Endothelial cell of umbilical vein (primary cell): ENCODE data around the gene LPA. TPM values are rescaled to one million over a fixed set of nuclear protein-coding genes. Genes with fewer than 3 reads are reported as not detected.

Experiments used
- BruUV-seq: library from RNA; stranded (reverse); fragments of 400-500 nt; replicated peaks from 2 replicates; lab custom pipeline; 2021; lab: Mats Ljungman, UMichigan
- CTCF ChIA-PET: fragments of 300-600, 350-600 bp; sonication (Branson Sonifier 250); formaldehyde crosslinking; loops from one replicate; lab custom pipeline; 2021; ENCODE audit warnings: antibody characterized with exemption, inconsistent platforms; lab: Charles Lee
- POLR2A ChIA-PET: fragments of 300-600, 350-600 bp; sonication (Branson Sonifier 250); formaldehyde crosslinking; loops from one replicate; lab custom pipeline; 2021; ENCODE audit warnings: antibody characterized with exemption, inconsistent platforms; lab: Charles Lee
- DNase-seq: peaks from one replicate; pipeline ENCODE4 v3.0.0-alpha.2; 2011; ENCODE audit warnings: low read depth, low spot score
- FAIRE-seq: peaks from 2 replicates; lab custom pipeline; 2011; peaks lifted over from hg19 to GRCh38; lab: Jason Lieb, UNC
- H2AFZ ChIP-seq: 2 replicates; pipeline ENCODE4 v1.6.0; 2012; ENCODE audit warnings: low read depth, low read length, control low read depth, inconsistent platforms
- H3K27ac ChIP-seq: 2 replicates; pipeline ENCODE4 v1.5.1; 2011; ENCODE audit warnings: low read depth, mild to moderate bottlenecking, control low read depth, low read length, moderate library complexity; ENCODE audit not compliant: insufficient read depth
- H3K27me3 ChIP-seq, 2 experiments: 2 replicates each; pipeline versions ENCODE4 v1.6.0 to v1.6.1; 2011; ENCODE audit warnings: low read length in 2 of 2, mixed read lengths in 1 of 2; ENCODE audit not compliant: control insufficient read depth in 2 of 2, insufficient read depth in 2 of 2
- H3K36me3 ChIP-seq, 2 experiments: 2 replicates in 1 of 2; 3 replicates in 1 of 2; pipeline ENCODE4 v1.5.1; 2011; ENCODE audit warnings: low read length in 2 of 2, mild to moderate bottlenecking in 1 of 2, moderate library complexity in 1 of 2; ENCODE audit not compliant: control insufficient read depth in 2 of 2, insufficient read depth in 2 of 2; ENCODE audit errors: extremely low read depth in 1 of 2
- H3K4me1 ChIP-seq: 3 replicates; pipeline ENCODE4 v1.5.1; 2011; ENCODE audit warnings: mild to moderate bottlenecking, low read length; ENCODE audit not compliant: control insufficient read depth, insufficient read depth; ENCODE audit errors: extremely low read depth
- H3K4me2 ChIP-seq: 2 replicates; pipeline ENCODE4 v1.6.1; 2011; ENCODE audit warnings: low read length, control low read depth, mixed read lengths; ENCODE audit not compliant: insufficient read depth
- H3K4me3 ChIP-seq, 3 experiments: fragments of 200-600 bp in 1 of 3; sonication (generic), shearing (Covaris generic) in 1 of 3; replicated peaks in 1 of 3; 2 replicates each; pipeline ENCODE4 v1.5.1; 2011 to 2016; ENCODE audit warnings: control low read depth in 3 of 3, low read length in 3 of 3, mild to moderate bottlenecking in 2 of 3, inconsistent platforms in 1 of 3, low read depth in 1 of 3, moderate library complexity in 1 of 3; ENCODE audit not compliant: insufficient read depth in 1 of 3
- H3K79me2 ChIP-seq: 2 replicates; pipeline ENCODE4 v1.6.0; 2012; ENCODE audit warnings: low read length, inconsistent platforms; ENCODE audit not compliant: control insufficient read depth, insufficient read depth
- H3K9ac ChIP-seq: replicated peaks from 2 replicates; pipeline ENCODE3; 2011; ENCODE audit warnings: low read length, control low read depth; ENCODE audit not compliant: insufficient read depth; ENCODE audit errors: extremely low read depth
- H3K9me1 ChIP-seq: replicated peaks from 3 replicates; pipeline ENCODE4 v1.6.0; 2011; ENCODE audit warnings: mild to moderate bottlenecking, low read length; ENCODE audit not compliant: control insufficient read depth, insufficient read depth; ENCODE audit errors: extremely low read depth
- H3K9me3 ChIP-seq: replicated peaks from 2 replicates; pipeline ENCODE4 v1.5.1; 2012; ENCODE audit warnings: low read length, inconsistent platforms; ENCODE audit not compliant: control insufficient read depth, insufficient read depth
- H4K20me1 ChIP-seq: replicated peaks from 2 replicates; pipeline ENCODE3; 2011; ENCODE audit warnings: mild to moderate bottlenecking, low read length; ENCODE audit not compliant: control insufficient read depth, insufficient read depth; ENCODE audit errors: extremely low read depth
- EZH2 ChIP-seq: IDR thresholded peaks from 2 replicates; pipeline ENCODE4 v1.6.1; 2012; ENCODE audit warnings: borderline replicate concordance, low read depth, mild to moderate bottlenecking, moderate library complexity, low read length, inconsistent platforms; ENCODE audit not compliant: severe bottlenecking
- GATA2 ChIP-seq: IDR thresholded peaks from 2 replicates; pipeline ENCODE4 v1.7.0; 2011; ENCODE audit warnings: low read depth, mild to moderate bottlenecking, moderate library complexity, mixed read lengths, low read length; ENCODE audit not compliant: insufficient read length, insufficient read depth
- JUN ChIP-seq: IDR thresholded peaks from 2 replicates; pipeline ENCODE4 v1.6.1; 2011; ENCODE audit warnings: borderline replicate concordance, low read depth; ENCODE audit not compliant: insufficient read length, insufficient read depth
- MYC ChIP-seq: IDR thresholded peaks from one replicate; pipeline ENCODE4 v1.6.1; 2011; ENCODE audit warnings: mild to moderate bottlenecking, low read depth, low read length
- POLR2A ChIP-seq: IDR thresholded peaks from 2 replicates; pipeline ENCODE4 v1.6.1; 2012; ENCODE audit warnings: low read depth, mild to moderate bottlenecking, control low read depth, low read length
- dilution Hi-C: fragments of 300-500 bp; cut with MboI; formaldehyde crosslinking; loops from one replicate; pipeline ENCODE4 v1.15.0; 2019; ENCODE audit warnings: low sequenced_read_pairs; ENCODE audit not compliant: extremely low pct_ligation_motif_present
- intact Hi-C: fragments of 100-400 bp; cut with micrococcal nuclease; formaldehyde crosslinking; loops from one replicate; pipeline ENCODE4 v1.10.0; 2022
- polyA plus RNA-seq, 4 experiments: library from polyadenylated mRNA; depleted of rRNA in 3 of 4; stranded (reverse) in 3 of 4; unstranded in 1 of 4; fragments of >200 nt; gene quantifications; 2 replicates each; pipeline versions ENCODE4 v1.2.1 to v1.2.3, GENCODE V29; 2011 to 2012; ENCODE audit warnings: missing spikeins in 1 of 4
- total RNA-seq: library from RNA; stranded (reverse); gene quantifications from 2 replicates; pipeline ENCODE4 v1.2.3, GENCODE V29; 2021

Gene LPA
- total and polyA plus RNA-seq, 2 donors (not counting 3 experiments of a cell fraction or from before 2014, with no cell fraction given): not detected

- CTCF ChIA-PET: interaction anchor here (0.7 to 4.7 kb wide), 26 partner anchors 8 to 1345 kb away, joined by 3 to 55 read pairs (median 4); partner anchors contain the start of gene TCP1
- H3K27ac ChIP-seq: no peak overlapping the region
- FAIRE-seq: peak; percentile 85
- H3K4me1 ChIP-seq: peaks cover 4% of the 10 kb centered on the region
- no TSS peak for BruUV-seq
- H3K4me2 ChIP-seq: peak overlapping the region; percentile 39
- dilution Hi-C loops (no loop called here), intact Hi-C loops (loop anchor here (1.0 to 10.0 kb wide), 4 partner anchors 15 to 855 kb away; no protein-coding TSS in a partner anchor)
- no peaks in the 10 kb centered on the region for H3K9me1 ChIP-seq
- H3K9me3 ChIP-seq: no peaks in the 10 kb centered on the region
- TF ChIP-seq MYC (no peak), POLR2A (no peak)
- POLR2A ChIA-PET: no interaction called here
- H3K27me3 ChIP-seq: peaks cover 0 to 8% of the 10 kb centered on the region in 2 experiments
- H3K79me2 ChIP-seq: no peaks in the 10 kb centered on the region
- peak; percentile 58 for DNase-seq
- H3K36me3 ChIP-seq: no peaks in the 10 kb centered on the region
- H3K9ac ChIP-seq: no peak overlapping the region
- no peaks in the 10 kb centered on the region for H4K20me1 ChIP-seq
- H3K4me3 ChIP-seq: peak overlapping the region in 2 of 3 experiments; percentile 41 to 55
- H2AFZ ChIP-seq: no peak overlapping the region
These were observed 144.5 kb downstream of the LPA start for GRCh38 chr6:160519603-160520042.

DNA sequence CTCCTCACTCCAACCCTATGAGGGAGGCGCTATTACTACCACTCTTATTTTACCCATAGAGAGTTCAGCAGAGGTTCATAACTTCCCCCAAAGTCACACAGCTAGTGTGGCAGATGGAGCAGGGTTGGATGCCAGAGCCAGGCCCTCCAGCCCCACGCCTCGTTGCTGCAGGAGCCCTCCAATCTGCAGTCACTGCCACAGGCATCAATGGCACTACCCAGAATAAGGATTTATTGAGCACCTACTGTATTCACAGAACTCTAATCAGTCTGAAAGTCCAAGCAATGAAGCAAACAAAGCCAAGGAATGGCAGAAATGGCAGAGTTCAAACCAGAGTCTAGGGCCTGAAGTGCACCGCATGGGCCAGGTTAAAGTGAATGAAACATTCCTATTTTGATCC is 144.9 kb downstream of the LPA start:
- intact Hi-C loops: no loop called here
- Histone ChIP-seq H3K27me3 (peaks cover 0 to 8% of the 10 kb centered on the region in 2 experiments), H3K9me3 (no peaks in the 10 kb centered on the region), H3K9me1 (no peaks in the 10 kb centered on the region), H3K36me3 (no peaks in the 10 kb centered on the region), H2AFZ (no peak overlapping the region), H4K20me1 (no peaks in the 10 kb centered on the region), H3K27ac (no peak overlapping the region), H3K4me3 (no peak overlapping the region), H3K4me1 (peaks cover 4% of the 10 kb centered on the region), H3K4me2 (no peak overlapping the region), H3K9ac (no peak overlapping the region), H3K79me2 (no peaks in the 10 kb centered on the region)
- no peak for TF ChIP-seq GATA2
- no peak for TF ChIP-seq EZH2
- no peak for TF ChIP-seq JUN
- no peak for FAIRE-seq
- BruUV-seq: no TSS peak
- dilution Hi-C loops: no loop called here
- no peak for DNase-seq
- POLR2A ChIA-PET: no interaction called here
- CTCF ChIA-PET: interaction anchor here (0.7 to 4.7 kb wide), 26 partner anchors 8 to 1345 kb away, joined by 3 to 55 read pairs (median 4); partner anchors contain the start of gene TCP1
